MCF 10A (cell line): Measurements from ENCODE around the gene CTSG. TPM values are rescaled to one million over a fixed set of nuclear protein-coding genes. Genes with fewer than 3 reads are reported as not detected.
"Not testable (repeated sequence)": the region's sequence is repeated elsewhere in the genome, so short reads cannot be mapped to it uniquely, and the experiment has no call there.

ENCODE experiments used
- BruUV-seq: library from RNA; stranded (reverse); fragments of 400-500 nt; replicated peaks from 2 replicates; lab custom pipeline; 2021; lab: Mats Ljungman, UMichigan
- CTCF ChIA-PET: fragments of 300-600 bp; sonication (Branson Sonifier 250); formaldehyde crosslinking; extraction: SDS; loops from one replicate; lab custom pipeline; 2021; ENCODE audit warnings: antibody characterized with exemption, inconsistent platforms; lab: Yijun Ruan, JAX
- POLR2A ChIA-PET: fragments of 300-600, 350-650 bp; sonication (Branson Sonifier 250); formaldehyde crosslinking; extraction: SDS; loops from one replicate; lab custom pipeline; 2020; ENCODE audit warnings: antibody characterized with exemption, inconsistent platforms; lab: Yijun Ruan, JAX
- DNase-seq: peaks from one replicate; pipeline ENCODE4 v3.0.0-alpha.2; 2018; ENCODE audit not compliant: unreplicated experiment
- H3K27ac Mint-ChIP-seq: one replicate; pipeline ENCODE4 v1.8.0; 2022; ENCODE audit warnings: mild to moderate bottlenecking, low read depth, mixed read lengths; ENCODE audit not compliant: unreplicated experiment
- H3K27me3 Mint-ChIP-seq: one replicate; pipeline ENCODE4 v1.8.0; 2022; ENCODE audit warnings: mixed read lengths; ENCODE audit not compliant: insufficient read depth, unreplicated experiment
- H3K36me3 Mint-ChIP-seq: one replicate; pipeline ENCODE4 v1.8.0; 2022; ENCODE audit warnings: mild to moderate bottlenecking, moderate library complexity, mixed read lengths; ENCODE audit not compliant: insufficient read depth, unreplicated experiment
- H3K4me1 Mint-ChIP-seq: one replicate; pipeline ENCODE4 v1.8.0; 2022; ENCODE audit warnings: mixed read lengths; ENCODE audit not compliant: insufficient read depth, unreplicated experiment
- H3K4me3 Mint-ChIP-seq: one replicate; pipeline ENCODE4 v1.8.0; 2022; ENCODE audit warnings: mild to moderate bottlenecking, moderate library complexity, mixed read lengths; ENCODE audit not compliant: unreplicated experiment
- H3K9me3 Mint-ChIP-seq: one replicate; pipeline ENCODE4 v1.8.0; 2022; ENCODE audit warnings: mixed read lengths; ENCODE audit not compliant: unreplicated experiment
- intact Hi-C: fragments of 100-400 bp; cut with micrococcal nuclease; formaldehyde crosslinking; loops from 2 replicates; pipeline ENCODE4 v1.14.1; 2022
- total RNA-seq: library from RNA; stranded (reverse); gene quantifications from 2 replicates; pipeline ENCODE4 v1.2.3, GENCODE V29; 2022
- TF ChIP-seq, protein P1 (sequence below): fragments of 200-600 bp; IDR thresholded peaks from one replicate; pipeline ENCODE4 v1.8.0; 2022; ENCODE audit warnings: antibody characterized with exemption, mild to moderate bottlenecking; ENCODE audit not compliant: unreplicated experiment

CTSG gene
- total RNA-seq, 1 experiment from 2014 or later: not detected

DNA sequence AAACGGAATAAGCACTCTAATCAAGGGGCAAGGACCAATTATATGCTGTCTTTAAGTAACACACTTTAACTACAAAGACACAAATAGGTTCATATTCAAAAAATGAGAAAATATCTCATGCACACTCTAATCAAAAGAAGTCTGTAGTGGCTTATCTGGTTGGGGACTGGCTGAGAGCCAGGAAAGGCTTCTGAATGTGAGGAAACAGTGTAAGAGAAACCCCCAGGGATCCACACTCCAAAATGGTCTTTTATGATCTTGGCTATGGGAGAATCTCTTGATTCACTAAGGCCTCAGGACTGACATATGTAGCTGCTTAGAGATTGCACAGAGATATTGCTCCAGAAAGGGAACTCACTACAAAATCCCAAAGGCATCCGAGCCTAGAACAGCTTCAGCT lies 10.3 kb downstream of the CTSG start:
- BruUV-seq: no TSS peak
- DNase-seq: no peak
- Mint-ChIP-seq H3K27me3 (peaks cover 6% of the 10 kb centered on the region), H3K36me3 (no peaks in the 10 kb centered on the region), H3K4me3 (no peak overlapping the region), H3K27ac (no peak overlapping the region), H3K4me1 (no peaks in the 10 kb centered on the region), H3K9me3 (peaks cover 8% of the 10 kb centered on the region)
- TF ChIP-seq, protein P1, sequence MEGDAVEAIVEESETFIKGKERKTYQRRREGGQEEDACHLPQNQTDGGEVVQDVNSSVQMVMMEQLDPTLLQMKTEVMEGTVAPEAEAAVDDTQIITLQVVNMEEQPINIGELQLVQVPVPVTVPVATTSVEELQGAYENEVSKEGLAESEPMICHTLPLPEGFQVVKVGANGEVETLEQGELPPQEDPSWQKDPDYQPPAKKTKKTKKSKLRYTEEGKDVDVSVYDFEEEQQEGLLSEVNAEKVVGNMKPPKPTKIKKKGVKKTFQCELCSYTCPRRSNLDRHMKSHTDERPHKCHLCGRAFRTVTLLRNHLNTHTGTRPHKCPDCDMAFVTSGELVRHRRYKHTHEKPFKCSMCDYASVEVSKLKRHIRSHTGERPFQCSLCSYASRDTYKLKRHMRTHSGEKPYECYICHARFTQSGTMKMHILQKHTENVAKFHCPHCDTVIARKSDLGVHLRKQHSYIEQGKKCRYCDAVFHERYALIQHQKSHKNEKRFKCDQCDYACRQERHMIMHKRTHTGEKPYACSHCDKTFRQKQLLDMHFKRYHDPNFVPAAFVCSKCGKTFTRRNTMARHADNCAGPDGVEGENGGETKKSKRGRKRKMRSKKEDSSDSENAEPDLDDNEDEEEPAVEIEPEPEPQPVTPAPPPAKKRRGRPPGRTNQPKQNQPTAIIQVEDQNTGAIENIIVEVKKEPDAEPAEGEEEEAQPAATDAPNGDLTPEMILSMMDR: no peak
- intact Hi-C loops: no loop called here
- ChIA-PET CTCF (no interaction called here), POLR2A (no interaction called here)

DNA sequence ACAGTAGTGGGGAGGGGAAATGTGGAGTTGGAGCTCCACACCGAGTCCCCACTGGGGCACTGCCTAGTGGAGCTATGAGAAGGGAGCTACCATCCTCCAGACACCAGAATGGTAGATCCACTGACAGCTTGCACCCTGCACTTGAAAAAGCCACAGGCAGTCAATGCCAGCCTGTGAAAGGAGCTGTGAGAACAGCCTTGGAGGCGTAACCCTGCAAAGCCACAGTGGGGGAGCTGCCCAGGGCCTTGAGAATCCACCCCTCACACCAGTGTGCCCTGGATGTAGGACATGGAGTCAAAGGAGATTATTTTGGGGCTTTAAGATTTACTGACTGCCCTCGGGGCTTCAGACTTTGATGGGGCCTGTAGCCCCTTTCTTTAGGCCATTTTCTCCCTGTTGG lies 12.5 kb downstream of the CTSG start:
- Mint-ChIP-seq H3K4me3 (no peak overlapping the region), H3K27ac (no peak overlapping the region), H3K36me3 (no peaks in the 10 kb centered on the region), H3K9me3 (peaks cover 9% of the 10 kb centered on the region), H3K4me1 (no peaks in the 10 kb centered on the region), H3K27me3 (no peaks in the 10 kb centered on the region)
- ChIA-PET CTCF (no interaction called here), POLR2A (no interaction called here)
- TF ChIP-seq, protein P1: no peak
- intact Hi-C loops: no loop called here
- no peak for DNase-seq
- no TSS peak for BruUV-seq

DNA sequence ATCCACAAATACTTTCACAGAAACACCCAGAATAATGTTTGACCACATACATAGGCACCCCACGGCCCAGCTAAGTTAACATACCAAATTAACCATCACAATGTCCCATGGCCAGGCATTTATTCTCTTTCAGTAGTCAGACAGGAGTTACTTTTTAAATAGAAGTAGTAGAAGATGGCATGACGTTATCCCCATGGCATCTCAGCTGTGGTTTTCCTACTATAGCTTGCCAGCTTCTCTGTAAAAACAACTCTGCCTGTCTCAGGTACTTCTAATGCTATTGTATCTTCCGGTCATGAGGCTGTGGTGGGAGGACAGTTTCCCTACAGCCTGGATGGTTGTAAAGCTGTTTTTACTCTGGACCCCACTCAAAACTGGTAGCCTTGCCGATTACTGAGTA lies 19.3 kb downstream of the CTSG start:
- Mint-ChIP-seq H3K27ac (peak overlapping the region; percentile 13), H3K36me3 (no peaks in the 10 kb centered on the region), H3K4me3 (no peak overlapping the region), H3K27me3 (no peaks in the 10 kb centered on the region), H3K4me1 (peaks cover 7% of the 10 kb centered on the region), H3K9me3 (peaks cover 7% of the 10 kb centered on the region)
- BruUV-seq: no TSS peak
- TF ChIP-seq, protein P1: no peak
- intact Hi-C loops: no loop called here
- POLR2A ChIA-PET: no interaction called here
- peak; percentile 5 for DNase-seq
- CTCF ChIA-PET: no interaction called here

DNA sequence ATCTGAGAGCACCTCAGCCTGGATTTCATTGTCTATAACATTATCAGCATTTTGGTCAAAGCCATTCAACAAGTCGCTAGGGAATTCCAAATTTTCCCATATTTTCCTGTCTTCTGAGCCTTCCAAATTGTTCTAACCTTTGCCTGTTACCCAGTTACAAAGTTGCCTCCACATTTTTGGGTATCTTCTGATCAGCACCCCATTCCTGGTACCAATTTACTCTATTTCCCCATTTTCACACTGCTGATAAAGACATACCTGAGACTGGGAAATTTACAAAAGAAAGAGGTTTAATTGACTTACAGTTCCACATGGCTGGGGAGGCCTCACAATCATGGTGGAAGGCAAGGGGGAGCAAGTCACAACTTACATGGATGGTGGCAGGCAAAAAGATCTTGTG lies 27.0 kb downstream of the CTSG start:
- H3K9me3 Mint-ChIP-seq, H3K27ac Mint-ChIP-seq, POLR2A ChIA-PET, DNase-seq, intact Hi-C loops, H3K36me3 Mint-ChIP-seq, BruUV-seq, H3K4me1 Mint-ChIP-seq, H3K4me3 Mint-ChIP-seq, CTCF ChIA-PET, H3K27me3 Mint-ChIP-seq: not testable (repeated sequence)
